SU-DHL-6 (cell line): ENCODE results near the gene IFIT3.

Experiments
- H2AFZ ChIP-seq: fragments of 200-600 bp; sonication (generic); 2 replicates; pipeline ENCODE4 v1.6.1; 2014; ENCODE audit warnings: low read depth, mild to moderate bottlenecking, moderate library complexity, mixed read lengths, antibody characterized with exemption, low read length; ENCODE audit not compliant: severe bottlenecking
- H3F3A ChIP-seq: fragments of 200-600 bp; shearing (Covaris generic); 2 replicates; pipeline ENCODE4 v1.6.0; 2016; ENCODE audit warnings: antibody characterized with exemption, mild to moderate bottlenecking; ENCODE audit not compliant: insufficient read depth
- H3K27ac ChIP-seq: fragments of 200-600 bp; sonication (generic); 2 replicates; pipeline ENCODE4 v1.5.1; 2016; ENCODE audit warnings: low read depth, mild to moderate bottlenecking, low read length, moderate library complexity, mixed read lengths
- H3K27me3 ChIP-seq: fragments of 200-600 bp; sonication (generic), shearing (Covaris generic); 2 replicates; pipeline ENCODE4 v1.6.0; 2014; ENCODE audit warnings: mild to moderate bottlenecking, low read length
- H3K36me3 ChIP-seq: fragments of 200-600 bp; sonication (generic); 2 replicates; pipeline ENCODE4 v1.6.1; 2014; ENCODE audit warnings: mild to moderate bottlenecking, low read length, mixed read lengths
- H3K4me2 ChIP-seq: fragments of 300-600, 200-600 bp; shearing (Covaris generic), sonication (generic); 2 replicates; pipeline ENCODE4 v1.6.0; 2014; ENCODE audit warnings: low read length, low read depth, mild to moderate bottlenecking; ENCODE audit not compliant: poor library complexity, severe bottlenecking
- H3K4me3 ChIP-seq: fragments of 200-600 bp; sonication (generic); 2 replicates; pipeline ENCODE4 v1.5.1; 2014; ENCODE audit warnings: antibody characterized with exemption, low read length, mild to moderate bottlenecking, mixed read lengths; ENCODE audit not compliant: insufficient read depth, poor library complexity, severe bottlenecking
- H3K79me2 ChIP-seq: fragments of 200-600 bp; sonication (generic); 2 replicates; pipeline ENCODE4 v1.6.1; 2014; ENCODE audit warnings: mild to moderate bottlenecking, low read length, moderate library complexity; ENCODE audit not compliant: insufficient read depth
- H3K9ac ChIP-seq: fragments of 200-600 bp; sonication (generic); 2 replicates; pipeline ENCODE4 v1.7.0; 2014; ENCODE audit warnings: mild to moderate bottlenecking, low read length
- H3K9me2 ChIP-seq: fragments of 200-600 bp; sonication (generic); replicated peaks from 2 replicates; pipeline ENCODE4 v1.6.1; 2014; ENCODE audit warnings: low read length; ENCODE audit not compliant: insufficient read depth
- H3K9me3 ChIP-seq: fragments of 200-600 bp; sonication (generic); 2 replicates; pipeline ENCODE4 v1.6.1; 2014; ENCODE audit warnings: low read length, mixed read lengths; ENCODE audit not compliant: insufficient read depth
- H4K20me1 ChIP-seq: fragments of 200-600 bp; sonication (generic); 2 replicates; pipeline ENCODE4 v1.6.1; 2014; ENCODE audit warnings: low read depth, mild to moderate bottlenecking, antibody characterized with exemption, low read length, moderate library complexity, mixed read lengths
- EZH2phosphoT487 ChIP-seq: fragments of 200-600 bp; sonication (generic), shearing (Covaris generic); conservative IDR thresholded peaks from 2 replicates; pipeline ENCODE4 v1.6.1; 2018; ENCODE audit warnings: mild to moderate bottlenecking, antibody characterized with exemption, low read length, moderate library complexity, mixed read lengths
- TF ChIP-seq, protein P1 (sequence below): fragments of 200-600 bp; sonication (generic); IDR thresholded peaks from one replicate; pipeline ENCODE4 v1.5.1; 2017; ENCODE audit warnings: antibody characterized with exemption, mild to moderate bottlenecking, low read length, moderate library complexity; ENCODE audit not compliant: insufficient read depth, poor library complexity, severe bottlenecking

IFIT3 gene

DNA sequence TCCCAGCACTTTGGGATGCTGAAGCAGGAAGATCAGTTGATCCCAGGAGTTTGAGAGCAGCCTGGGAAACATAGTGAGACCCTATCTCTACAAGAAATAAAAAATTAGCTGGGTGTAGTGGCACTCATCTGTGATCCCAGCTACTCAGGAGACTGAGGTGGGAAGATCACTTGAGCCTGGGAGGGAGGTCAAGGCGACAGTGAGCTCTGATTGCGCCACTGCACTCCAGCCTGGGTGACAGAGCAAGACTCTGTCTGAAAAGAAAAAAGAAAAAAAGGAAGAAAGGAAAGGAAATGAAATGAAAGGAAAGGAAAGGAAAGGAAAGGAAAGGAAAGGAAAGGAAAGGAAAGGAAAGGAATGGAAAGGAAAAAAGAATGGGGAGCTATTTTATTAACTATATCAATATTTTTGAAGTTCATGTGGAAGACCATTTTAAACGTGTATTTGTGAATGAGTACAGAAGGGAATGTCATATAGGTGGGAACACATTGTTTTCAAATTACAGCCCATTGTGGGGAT is 33.0 kb upstream of the IFIT3 start:
- no peaks in the 10 kb centered on the region for H3K36me3 ChIP-seq
- H4K20me1 ChIP-seq: no peaks in the 10 kb centered on the region
- H3F3A ChIP-seq: no peaks in the 10 kb centered on the region
- H3K9me3 ChIP-seq: no peaks in the 10 kb centered on the region
- H3K4me3 ChIP-seq: no peak overlapping the region
- H3K27ac ChIP-seq: no peak overlapping the region
- no peaks in the 10 kb centered on the region for H3K79me2 ChIP-seq
- no peaks in the 10 kb centered on the region for H3K9me2 ChIP-seq
- no peak overlapping the region for H2AFZ ChIP-seq
- H3K9ac ChIP-seq: no peak overlapping the region
- H3K4me2 ChIP-seq: no peak overlapping the region
- TF ChIP-seq, protein P1, sequence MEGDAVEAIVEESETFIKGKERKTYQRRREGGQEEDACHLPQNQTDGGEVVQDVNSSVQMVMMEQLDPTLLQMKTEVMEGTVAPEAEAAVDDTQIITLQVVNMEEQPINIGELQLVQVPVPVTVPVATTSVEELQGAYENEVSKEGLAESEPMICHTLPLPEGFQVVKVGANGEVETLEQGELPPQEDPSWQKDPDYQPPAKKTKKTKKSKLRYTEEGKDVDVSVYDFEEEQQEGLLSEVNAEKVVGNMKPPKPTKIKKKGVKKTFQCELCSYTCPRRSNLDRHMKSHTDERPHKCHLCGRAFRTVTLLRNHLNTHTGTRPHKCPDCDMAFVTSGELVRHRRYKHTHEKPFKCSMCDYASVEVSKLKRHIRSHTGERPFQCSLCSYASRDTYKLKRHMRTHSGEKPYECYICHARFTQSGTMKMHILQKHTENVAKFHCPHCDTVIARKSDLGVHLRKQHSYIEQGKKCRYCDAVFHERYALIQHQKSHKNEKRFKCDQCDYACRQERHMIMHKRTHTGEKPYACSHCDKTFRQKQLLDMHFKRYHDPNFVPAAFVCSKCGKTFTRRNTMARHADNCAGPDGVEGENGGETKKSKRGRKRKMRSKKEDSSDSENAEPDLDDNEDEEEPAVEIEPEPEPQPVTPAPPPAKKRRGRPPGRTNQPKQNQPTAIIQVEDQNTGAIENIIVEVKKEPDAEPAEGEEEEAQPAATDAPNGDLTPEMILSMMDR: no peak
- no peak for TF ChIP-seq EZH2phosphoT487
- H3K27me3 ChIP-seq: no peaks in the 10 kb centered on the region

- Histone ChIP-seq H2AFZ (no peak overlapping the region), H3K4me3 (no peak overlapping the region), H3K27ac (no peak overlapping the region), H3K9me3 (no peaks in the 10 kb centered on the region), H3F3A (no peaks in the 10 kb centered on the region), H4K20me1 (no peaks in the 10 kb centered on the region), H3K27me3 (no peaks in the 10 kb centered on the region), H3K79me2 (no peaks in the 10 kb centered on the region), H3K36me3 (no peaks in the 10 kb centered on the region), H3K9me2 (no peaks in the 10 kb centered on the region), H3K4me2 (no peak overlapping the region), H3K9ac (no peak overlapping the region)
- TF ChIP-seq EZH2phosphoT487: no peak
- TF ChIP-seq, protein P1: no peak
Measured at GRCh38 chr10:89295597-89295996, 32.2 kb upstream of the IFIT3 start.

- H4K20me1 ChIP-seq: no peaks in the 10 kb centered on the region
- no peak overlapping the region for H3K27ac ChIP-seq
- no peaks in the 10 kb centered on the region for H3K27me3 ChIP-seq
- no peaks in the 10 kb centered on the region for H3K9me3 ChIP-seq
- no peaks in the 10 kb centered on the region for H3F3A ChIP-seq
- no peak overlapping the region for H3K9ac ChIP-seq
- H3K4me2 ChIP-seq: no peak overlapping the region
- H3K36me3 ChIP-seq: no peaks in the 10 kb centered on the region
- no peaks in the 10 kb centered on the region for H3K9me2 ChIP-seq
- no peak for TF ChIP-seq EZH2phosphoT487
- TF ChIP-seq, protein P1: no peak
- no peaks in the 10 kb centered on the region for H3K79me2 ChIP-seq
- H3K4me3 ChIP-seq: no peak overlapping the region
- H2AFZ ChIP-seq: no peak overlapping the region
Measured at GRCh38 chr10:89296220-89296648, 31.6 kb upstream of the IFIT3 start.
